LoVo (cell line): ENCODE measurements around the gene OR56A3.
"Not testable (repeated sequence)": the region's sequence is repeated elsewhere in the genome, so short reads cannot be mapped to it uniquely, and the experiment has no call there.

ENCODE experiments used
- DNase-seq: peaks from one replicate; pipeline ENCODE4 v3.0.0-alpha.2; 2016; ENCODE audit warnings: low spot score

The OR56A3 gene

GRCh38 chr11:5941951-5942350 is at the start of gene OR56A3:
OR56A3 (plus strand) TSS chr11:5942251; CDS start chr11:5947347, 5,096 bp downstream.
- DNase-seq: no peak

- DNase-seq: no peak
Observed at GRCh38 chr11:5892908-5893307, 49.1 kb upstream of the OR56A3 start, which contains the start of gene OR52E5. OR52E5 (plus strand) TSS chr11:5893208; CDS start chr11:5900777, 7,569 bp downstream.

GRCh38 chr11:5899534-5899933 is 42.5 kb upstream of the OR56A3 start:
- no peak for DNase-seq

- DNase-seq: no peak
Observed at GRCh38 chr11:5910540-5910939, 31.5 kb upstream of the OR56A3 start.

GRCh38 chr11:5922749-5923426 is 19.2 kb upstream of the OR56A3 start:
- peak; percentile 8 for DNase-seq

GRCh38 chr11:5923427-5923776 is 18.6 kb upstream of the OR56A3 start:
- DNase-seq: no peak

GRCh38 chr11:5923794-5924193 is 18.3 kb upstream of the OR56A3 start:
- no peak for DNase-seq

GRCh38 chr11:5928271-5928670 is 13.8 kb upstream of the OR56A3 start:
- no peak for DNase-seq

- DNase-seq: no peak
Observed at GRCh38 chr11:5928811-5929210, 13.2 kb upstream of the OR56A3 start.

- DNase-seq: no peak
Observed at GRCh38 chr11:5929571-5930368, 12.3 kb upstream of the OR56A3 start.

GRCh38 chr11:5930614-5931013 is 11.4 kb upstream of the OR56A3 start:
- no peak for DNase-seq

GRCh38 chr11:5931061-5931460 is 11.0 kb upstream of the OR56A3 start:
- no peak for DNase-seq

GRCh38 chr11:5932671-5933070 is 9.4 kb upstream of the OR56A3 start:
- DNase-seq: no peak

GRCh38 chr11:5933116-5933515 is 8.9 kb upstream of the OR56A3 start:
- DNase-seq: no peak

GRCh38 chr11:5937868-5938602 is 4.0 kb upstream of the OR56A3 start:
- DNase-seq: no peak

GRCh38 chr11:5938603-5938965 is 3.5 kb upstream of the OR56A3 start:
- DNase-seq: no peak

GRCh38 chr11:5940748-5941147 is 1.3 kb upstream of the OR56A3 start:
- DNase-seq: no peak

- no peak for DNase-seq
Observed at GRCh38 chr11:5955586-5955985, 13.5 kb downstream of the OR56A3 start.

GRCh38 chr11:5960704-5961320 is 18.8 kb downstream of the OR56A3 start:
- not testable (repeated sequence) for DNase-seq

- DNase-seq: no peak
Observed at GRCh38 chr11:5966958-5967357, 24.9 kb downstream of the OR56A3 start.

GRCh38 chr11:5967708-5968107 is 25.7 kb downstream of the OR56A3 start:
- DNase-seq: no peak

GRCh38 chr11:5968394-5968793 is 26.3 kb downstream of the OR56A3 start, which contains the start of gene OR56A5:
OR56A5 (minus strand) TSS chr11:5968494; CDS start chr11:5968494, 0 bp downstream.
- DNase-seq: no peak
